GM19395 (cell line): ENCODE measurements around the gene TAPBPL.

Experiments used
- ATAC-seq: cut with Tn5 transposase; IDR thresholded peaks from one replicate; pipeline ENCODE4 v1.9.1; 2021; ENCODE audit warnings: mild to moderate bottlenecking, moderate library complexity; ENCODE audit not compliant: unreplicated experiment

The TAPBPL gene

GRCh38 chr12:6435961-6436715 is 15.7 kb upstream of the TAPBPL start:
- no peak for ATAC-seq

- ATAC-seq: no peak
Observed at GRCh38 chr12:6437586-6437985, 14.3 kb upstream of the TAPBPL start.

- no peak for ATAC-seq
Observed at GRCh38 chr12:6438345-6438744, 13.5 kb upstream of the TAPBPL start.

GRCh38 chr12:6440391-6440790 is 11.5 kb upstream of the TAPBPL start:
- ATAC-seq: no peak

- no peak for ATAC-seq
Observed at GRCh38 chr12:6442836-6443235, 9.0 kb upstream of the TAPBPL start.

- ATAC-seq: no peak
Observed at GRCh38 chr12:6443361-6443983, 8.4 kb upstream of the TAPBPL start.

- no peak for ATAC-seq
Observed at GRCh38 chr12:6444031-6444430, 7.8 kb upstream of the TAPBPL start.

GRCh38 chr12:6444704-6445688 is 6.8 kb upstream of the TAPBPL start, which contains the start of gene CD27:
TSS of gene CD27 (plus strand) at chr12:6444955. CDS start at chr12:6445096, 141 bp downstream.
- ATAC-seq: no peak

GRCh38 chr12:6450091-6450868 is 1.6 kb upstream of the TAPBPL start:
- ATAC-seq: no peak

GRCh38 chr12:6450869-6451347 is 934 bp upstream of the TAPBPL start:
- ATAC-seq: no peak

GRCh38 chr12:6452245-6452943 is 552 bp downstream of the TAPBPL start:
- ATAC-seq: peak; percentile 10

GRCh38 chr12:6452944-6453630 is 1.2 kb downstream of the TAPBPL start:
- no peak for ATAC-seq

GRCh38 chr12:6457220-6457945 is 5.5 kb downstream of the TAPBPL start:
- no peak for ATAC-seq

GRCh38 chr12:6458281-6459003 is 6.6 kb downstream of the TAPBPL start:
- no peak for ATAC-seq

GRCh38 chr12:6459004-6459337 is 7.1 kb downstream of the TAPBPL start:
- ATAC-seq: no peak

- no peak for ATAC-seq
Observed at GRCh38 chr12:6460751-6461371, 9.0 kb downstream of the TAPBPL start.

- ATAC-seq: peak; percentile 80
Observed at GRCh38 chr12:6461401-6462233, 9.8 kb downstream of the TAPBPL start.
